Measurements from ENCODE around the gene PRXL2C. TPM values are rescaled to one million over a fixed set of nuclear protein-coding genes. Genes with fewer than 3 reads are reported as not detected.

The PRXL2C gene
- total and polyA plus RNA-seq, 4 experiments from 2014 or later: 10.7 to 13.8 (median 11.9) TPM

GRCh38 chr9:96612105-96612965 lies 42.8 kb downstream of the PRXL2C start:
- no peaks in the 10 kb centered on the region for H3K27me3 ChIP-seq (ENCODE audit: insufficient read depth, low read length)
- Mint-ChIP-seq H3K9me3 (no peaks in the 10 kb centered on the region), H3K4me3 (no peak overlapping the region), H3K36me3 (no peaks in the 10 kb centered on the region), H3K4me1 (no peaks in the 10 kb centered on the region), H3K27ac (no peak overlapping the region), H3K27me3 (peaks cover 20 to 26% of the 10 kb centered on the region in 2 donors)
- no peak overlapping the region for H3K27ac ChIP-seq (ENCODE audit: low read depth, low read length)
- H3K4me3 ChIP-seq (ENCODE audit: low read length in 2 of 2): no peak overlapping the region
- H3K4me1 ChIP-seq (ENCODE audit: insufficient read depth, low read length): no peaks in the 10 kb centered on the region
- ChIA-PET CTCF (ENCODE audit: partially characterized antibody) (no interaction called here), POLR2A (ENCODE audit: partially characterized antibody) (no interaction called here)
- intact Hi-C loops (cut with micrococcal nuclease): loop anchor here (10.0 kb wide), 1 partner anchor 588 kb away; no protein-coding TSS in a partner anchor
- H3K9me3 ChIP-seq (ENCODE audit: control insufficient read depth in 1 of 2, low read length in 2 of 2): no peaks in the 10 kb centered on the region
- no peaks in the 10 kb centered on the region for H3K36me3 ChIP-seq (ENCODE audit: insufficient read depth, low read length)
- no peak for DNase-seq

- Histone ChIP-seq H3K36me3 (ENCODE audit: insufficient read depth, low read length) (no peaks in the 10 kb centered on the region), H3K27ac (ENCODE audit: low read depth, low read length) (no peak overlapping the region), H3K27me3 (ENCODE audit: insufficient read depth, low read length) (no peaks in the 10 kb centered on the region), H3K4me3 (ENCODE audit: low read length in 2 of 2) (no peak overlapping the region), H3K4me1 (ENCODE audit: insufficient read depth, low read length) (no peaks in the 10 kb centered on the region), H3K9me3 (ENCODE audit: control insufficient read depth in 1 of 2, low read length in 2 of 2) (no peaks in the 10 kb centered on the region)
- Mint-ChIP-seq H3K4me3 (no peak overlapping the region), H3K27me3 (peaks cover 20 to 26% of the 10 kb centered on the region in 2 donors), H3K4me1 (peaks cover 0 to under 1% (median 0%) of the 10 kb centered on the region in 4 donors), H3K27ac (no peak overlapping the region), H3K9me3 (no peaks in the 10 kb centered on the region), H3K36me3 (no peaks in the 10 kb centered on the region)
- no peak for DNase-seq
- intact Hi-C loops (cut with micrococcal nuclease): loop anchor here (10.0 kb wide), 1 partner anchor 587 kb away; no protein-coding TSS in a partner anchor
- POLR2A ChIA-PET (ENCODE audit: partially characterized antibody): no interaction called here
- CTCF ChIA-PET (ENCODE audit: partially characterized antibody): no interaction called here
These were observed 43.8 kb downstream of the PRXL2C start for GRCh38 chr9:96611302-96611701.

GRCh38 chr9:96609732-96610131 lies 45.4 kb downstream of the PRXL2C start:
- POLR2A ChIA-PET (ENCODE audit: partially characterized antibody): no interaction called here
- no peaks in the 10 kb centered on the region for H3K36me3 ChIP-seq (ENCODE audit: insufficient read depth, low read length)
- no peak overlapping the region for H3K27ac Mint-ChIP-seq
- H3K4me1 ChIP-seq (ENCODE audit: insufficient read depth, low read length): no peaks in the 10 kb centered on the region
- H3K36me3 Mint-ChIP-seq: no peaks in the 10 kb centered on the region
- no peak overlapping the region for H3K4me3 ChIP-seq (ENCODE audit: low read length in 2 of 2)
- CTCF ChIA-PET (ENCODE audit: partially characterized antibody): no interaction called here
- H3K4me1 Mint-ChIP-seq: peaks cover 0 to 1% (median 0%) of the 10 kb centered on the region in 4 donors
- peaks cover 22 to 23% of the 10 kb centered on the region in 2 donors for H3K27me3 Mint-ChIP-seq
- no peak for DNase-seq
- H3K27me3 ChIP-seq (ENCODE audit: insufficient read depth, low read length): no peaks in the 10 kb centered on the region
- H3K9me3 Mint-ChIP-seq: no peaks in the 10 kb centered on the region
- intact Hi-C loops (cut with micrococcal nuclease): loop anchor here (10.0 kb wide), 1 partner anchor 585 kb away; no protein-coding TSS in a partner anchor
- H3K4me3 Mint-ChIP-seq: no peak overlapping the region
- H3K9me3 ChIP-seq (ENCODE audit: control insufficient read depth in 1 of 2, low read length in 2 of 2): no peaks in the 10 kb centered on the region
- no peak overlapping the region for H3K27ac ChIP-seq (ENCODE audit: low read depth, low read length)

GRCh38 chr9:96607971-96608370 lies 47.1 kb downstream of the PRXL2C start:
- intact Hi-C loops (cut with micrococcal nuclease): no loop called here
- peaks cover 18 to 19% of the 10 kb centered on the region in 2 donors for H3K27me3 Mint-ChIP-seq
- peaks cover 0 to 1% (median 0%) of the 10 kb centered on the region in 4 donors for H3K4me1 Mint-ChIP-seq
- H3K27ac ChIP-seq (ENCODE audit: low read depth, low read length): no peak overlapping the region
- no peaks in the 10 kb centered on the region for H3K9me3 Mint-ChIP-seq
- no peaks in the 10 kb centered on the region for H3K4me1 ChIP-seq (ENCODE audit: insufficient read depth, low read length)
- no peaks in the 10 kb centered on the region for H3K9me3 ChIP-seq (ENCODE audit: control insufficient read depth in 1 of 2, low read length in 2 of 2)
- H3K27ac Mint-ChIP-seq: no peak overlapping the region
- POLR2A ChIA-PET (ENCODE audit: partially characterized antibody): no interaction called here
- H3K36me3 Mint-ChIP-seq: no peaks in the 10 kb centered on the region
- H3K36me3 ChIP-seq (ENCODE audit: insufficient read depth, low read length): no peaks in the 10 kb centered on the region
- H3K4me3 ChIP-seq (ENCODE audit: low read length in 2 of 2): no peak overlapping the region
- no peak for DNase-seq
- CTCF ChIA-PET (ENCODE audit: partially characterized antibody): no interaction called here
- H3K4me3 Mint-ChIP-seq: no peak overlapping the region
- no peaks in the 10 kb centered on the region for H3K27me3 ChIP-seq (ENCODE audit: insufficient read depth, low read length)

- CTCF ChIA-PET (ENCODE audit: partially characterized antibody): no interaction called here
- H3K27ac Mint-ChIP-seq: no peak overlapping the region
- no peaks in the 10 kb centered on the region for H3K36me3 ChIP-seq (ENCODE audit: insufficient read depth, low read length)
- H3K9me3 ChIP-seq (ENCODE audit: control insufficient read depth in 1 of 2, low read length in 2 of 2): no peaks in the 10 kb centered on the region
- H3K27ac ChIP-seq (ENCODE audit: low read depth, low read length): no peak overlapping the region
- H3K27me3 Mint-ChIP-seq: peaks cover 9 to 13% of the 10 kb centered on the region in 2 donors
- intact Hi-C loops (cut with micrococcal nuclease): no loop called here
- no peak overlapping the region for H3K4me3 Mint-ChIP-seq
- POLR2A ChIA-PET (ENCODE audit: partially characterized antibody): no interaction called here
- DNase-seq: no peak
- no peaks in the 10 kb centered on the region for H3K36me3 Mint-ChIP-seq
- H3K4me3 ChIP-seq (ENCODE audit: low read length in 2 of 2): no peak overlapping the region
- H3K27me3 ChIP-seq (ENCODE audit: insufficient read depth, low read length): no peaks in the 10 kb centered on the region
- H3K4me1 Mint-ChIP-seq: peaks cover 0 to 1% (median 0%) of the 10 kb centered on the region in 4 donors
- H3K4me1 ChIP-seq (ENCODE audit: insufficient read depth, low read length): no peaks in the 10 kb centered on the region
- H3K9me3 Mint-ChIP-seq: no peaks in the 10 kb centered on the region
These were observed 49.8 kb downstream of the PRXL2C start for GRCh38 chr9:96605328-96605727.

GRCh38 chr9:96604004-96604319 lies 51.2 kb downstream of the PRXL2C start:
- H3K4me1 ChIP-seq (ENCODE audit: insufficient read depth, low read length): no peaks in the 10 kb centered on the region
- no peak for DNase-seq
- no peaks in the 10 kb centered on the region for H3K36me3 ChIP-seq (ENCODE audit: insufficient read depth, low read length)
- no peaks in the 10 kb centered on the region for H3K27me3 ChIP-seq (ENCODE audit: insufficient read depth, low read length)
- no peak overlapping the region for H3K27ac ChIP-seq (ENCODE audit: low read depth, low read length)
- H3K36me3 Mint-ChIP-seq: no peaks in the 10 kb centered on the region
- peaks cover 0 to 1% (median 0%) of the 10 kb centered on the region in 4 donors for H3K4me1 Mint-ChIP-seq
- H3K4me3 ChIP-seq (ENCODE audit: low read length in 2 of 2): no peak overlapping the region
- ChIA-PET POLR2A (ENCODE audit: partially characterized antibody) (no interaction called here), CTCF (ENCODE audit: partially characterized antibody) (no interaction called here)
- H3K9me3 ChIP-seq (ENCODE audit: control insufficient read depth in 1 of 2, low read length in 2 of 2): no peaks in the 10 kb centered on the region
- peaks cover 7 to 8% of the 10 kb centered on the region in 2 donors for H3K27me3 Mint-ChIP-seq
- no peak overlapping the region for H3K27ac Mint-ChIP-seq
- no peak overlapping the region for H3K4me3 Mint-ChIP-seq
- intact Hi-C loops (cut with micrococcal nuclease): no loop called here
- no peaks in the 10 kb centered on the region for H3K9me3 Mint-ChIP-seq

- H3K27ac Mint-ChIP-seq: no peak overlapping the region
These were observed 51.7 kb downstream of the PRXL2C start for GRCh38 chr9:96603305-96604003.

More at GRCh38 chr9:96603305-96604003, 51.7 kb downstream of the PRXL2C start:
- Histone ChIP-seq H3K27me3 (ENCODE audit: insufficient read depth, low read length) (no peaks in the 10 kb centered on the region), H3K27ac (ENCODE audit: low read depth, low read length) (no peak overlapping the region), H3K4me1 (ENCODE audit: insufficient read depth, low read length) (no peaks in the 10 kb centered on the region), H3K9me3 (ENCODE audit: control insufficient read depth in 1 of 2, low read length in 2 of 2) (no peaks in the 10 kb centered on the region), H3K4me3 (ENCODE audit: low read length in 2 of 2) (no peak overlapping the region), H3K36me3 (ENCODE audit: insufficient read depth, low read length) (no peaks in the 10 kb centered on the region)
- ChIA-PET CTCF (ENCODE audit: partially characterized antibody) (no interaction called here), POLR2A (ENCODE audit: partially characterized antibody) (no interaction called here)
- Mint-ChIP-seq H3K27me3 (peaks cover 5 to 7% of the 10 kb centered on the region in 2 donors), H3K4me1 (peaks cover 0 to 1% (median 0%) of the 10 kb centered on the region in 4 donors), H3K9me3 (no peaks in the 10 kb centered on the region), H3K36me3 (no peaks in the 10 kb centered on the region), H3K4me3 (no peak overlapping the region)
- intact Hi-C loops (cut with micrococcal nuclease): no loop called here
- DNase-seq: no peak
